Caki2 (cell line): Measurements from ENCODE around the gene REG1A. TPM values are rescaled to one million over a fixed set of nuclear protein-coding genes. Genes with fewer than 3 reads are reported as not detected.

Experiments used
- DNase-seq: peaks from one replicate; pipeline ENCODE4 v3.0.0-alpha.2; 2015; ENCODE audit warnings: low read depth
- in situ Hi-C: cut with HindIII; loops from 2 replicates; pipeline ENCODE4 v1.10.0; 2016; ENCODE audit warnings: low sequenced_read_pairs, low pct_unique_long_range_greater_than_20kb, mixed read lengths
- total RNA-seq: library from RNA; depleted of rRNA; stranded (reverse); fragments of >200 nt; shearing (Covaris generic); gene quantifications from 2 replicates; pipeline ENCODE4 v1.2.3, GENCODE V29; 2014; ENCODE audit warnings: low replicate concordance

The REG1A gene
- total RNA-seq, 1 experiment from 2014 or later: not detected

- in situ Hi-C loops: no loop called here
- no peak for DNase-seq
Observed at GRCh38 chr2:79116997-79117928, 3.0 kb upstream of the REG1A start.

GRCh38 chr2:79122676-79123075, 2.4 kb downstream of the REG1A start:
- in situ Hi-C loops: no loop called here
- no peak for DNase-seq

DNA sequence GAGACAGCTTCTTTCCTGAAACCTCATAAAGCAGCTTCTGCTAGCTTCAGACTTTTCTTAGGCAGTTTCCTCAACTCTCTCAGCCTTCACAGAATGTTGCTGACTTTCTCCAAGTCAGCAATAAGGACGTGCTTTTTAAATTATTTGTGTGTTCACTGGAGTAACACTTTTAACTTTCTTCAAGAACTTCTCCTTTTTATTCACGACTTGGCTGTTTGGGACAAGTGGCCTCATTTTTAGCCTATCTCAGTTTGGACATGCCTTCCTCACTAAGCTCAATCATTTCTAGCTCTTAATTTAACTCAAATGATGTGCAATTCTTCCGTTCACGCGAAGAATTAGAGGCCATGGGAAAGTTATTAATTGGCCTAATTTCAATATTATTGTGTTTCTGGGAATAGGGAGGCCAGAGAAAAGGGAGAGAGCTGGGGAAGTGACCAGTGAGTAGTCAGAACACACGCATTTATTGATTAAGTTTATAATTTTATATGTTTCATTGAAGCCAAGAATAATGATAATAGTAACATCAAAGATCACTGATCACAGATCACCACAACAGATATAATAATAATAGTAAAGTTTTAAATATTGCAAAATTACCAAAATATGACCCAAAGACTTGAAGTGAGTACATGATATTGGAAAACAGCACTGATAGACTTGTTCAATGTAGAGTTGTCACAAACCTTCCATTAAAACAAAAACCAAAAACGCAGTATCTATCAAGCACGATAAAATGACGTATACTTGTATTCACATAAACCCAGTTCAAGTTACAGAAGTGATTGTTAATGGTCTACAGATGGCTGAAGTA, 4.8 kb downstream of the REG1A start:
- in situ Hi-C loops: no loop called here
- DNase-seq: no peak

GRCh38 chr2:79125721-79125985, 5.4 kb downstream of the REG1A start:
- DNase-seq: no peak
- in situ Hi-C loops: no loop called here

DNA sequence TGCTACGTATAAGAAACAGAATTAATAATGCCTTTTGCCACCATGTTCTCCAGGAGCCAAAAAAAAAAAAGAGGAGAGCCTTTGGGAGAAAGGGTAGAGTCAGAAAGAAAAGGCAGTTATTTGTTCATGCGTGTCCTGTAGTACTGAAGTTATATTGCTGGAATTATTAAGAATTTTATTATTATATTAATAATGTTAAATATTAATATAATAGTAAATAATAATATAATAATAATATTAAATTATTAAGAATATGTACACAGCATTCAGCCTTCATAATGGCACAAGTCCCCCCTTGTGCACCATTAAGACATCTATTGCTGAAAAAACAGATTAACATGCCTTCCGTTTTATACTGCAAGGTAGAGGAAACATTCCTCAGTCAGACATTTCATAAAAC, 8.1 kb downstream of the REG1A start:
- in situ Hi-C loops: no loop called here
- no peak for DNase-seq

- no peak for DNase-seq
- in situ Hi-C loops: no loop called here
Observed at GRCh38 chr2:79129260-79129659, 9.0 kb downstream of the REG1A start.

GRCh38 chr2:79129804-79130203, 9.5 kb downstream of the REG1A start:
- DNase-seq: no peak
- in situ Hi-C loops: no loop called here

DNA sequence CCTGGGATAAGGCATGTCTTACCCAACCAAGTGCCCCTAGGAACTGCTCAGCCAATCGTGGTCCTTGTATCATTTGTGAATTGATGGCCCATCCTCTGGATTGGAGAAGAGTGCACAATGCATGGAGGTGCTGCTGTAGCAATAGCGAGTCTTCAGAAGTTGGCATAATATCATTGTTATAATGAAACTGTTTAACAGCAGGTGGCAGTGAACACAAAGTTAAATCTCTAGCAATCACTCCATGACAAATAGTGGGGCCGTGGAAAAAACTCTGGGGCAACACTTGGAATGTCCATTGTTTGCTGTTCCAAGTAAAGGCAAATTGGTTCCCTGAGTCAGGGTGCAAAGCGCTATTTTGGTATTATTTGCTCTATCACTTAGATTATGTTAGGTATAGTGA, 11.4 kb downstream of the REG1A start:
- in situ Hi-C loops: no loop called here
- DNase-seq: peak; percentile 13

GRCh38 chr2:79138385-79138784, 18.1 kb downstream of the REG1A start:
- in situ Hi-C loops: no loop called here
- no peak for DNase-seq

- in situ Hi-C loops: no loop called here
- no peak for DNase-seq
Observed at GRCh38 chr2:79139423-79139822, 19.1 kb downstream of the REG1A start.

GRCh38 chr2:79155826-79156476, 35.7 kb downstream of the REG1A start:
- in situ Hi-C loops: no loop called here
- no peak for DNase-seq

GRCh38 chr2:79159030-79159429, 38.7 kb downstream of the REG1A start:
- DNase-seq: no peak

GRCh38 chr2:79159653-79160052, 39.4 kb downstream of the REG1A start, which contains the start of gene REG3A:
Gene REG3A, minus strand, starts transcription at chr2:79159753. Its CDS starts 348 bp downstream, at chr2:79159405.
- in situ Hi-C loops: no loop called here

More at GRCh38 chr2:79159030-79159429, 38.7 kb downstream of the REG1A start:
- in situ Hi-C loops: no loop called here

DNA sequence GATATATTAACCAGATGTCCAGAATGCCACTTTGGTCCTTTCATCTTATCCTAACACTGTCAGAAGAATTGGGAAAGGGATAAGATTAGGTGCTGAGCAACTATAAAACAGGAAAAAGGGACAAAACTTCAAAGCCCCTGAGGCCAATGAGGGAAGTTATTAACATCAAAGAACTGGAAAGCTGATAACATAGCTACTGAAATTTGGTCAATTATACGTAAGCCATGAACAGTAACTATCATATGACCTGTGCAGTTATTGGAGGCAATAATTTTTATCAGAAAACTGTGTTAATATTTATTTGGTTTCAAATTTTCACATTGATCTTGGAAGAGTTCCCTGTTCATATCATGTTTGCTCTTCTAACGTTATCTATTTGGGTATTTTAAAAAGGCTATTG, 41.8 kb downstream of the REG1A start:
- in situ Hi-C loops: no loop called here
- no peak for DNase-seq

More at GRCh38 chr2:79159653-79160052, 39.4 kb downstream of the REG1A start, which contains the start of gene REG3A:
- DNase-seq: no peak

DNA sequence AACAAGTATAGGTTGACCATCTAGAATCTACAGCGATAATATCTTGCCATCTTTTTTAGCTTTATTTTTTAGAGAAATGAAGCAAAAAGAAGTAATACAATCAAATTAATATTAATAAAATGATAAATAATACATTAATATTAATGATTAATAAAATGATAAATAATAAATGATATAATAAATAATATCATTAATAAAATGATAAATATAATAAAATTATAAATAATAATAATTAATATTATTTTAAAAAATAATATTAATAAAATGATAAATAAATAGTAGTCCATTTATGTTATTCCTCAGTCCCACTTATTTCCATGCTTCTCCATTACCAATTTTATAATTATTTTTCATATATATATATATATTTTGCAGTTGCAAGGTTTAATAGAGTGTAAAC, 42.5 kb downstream of the REG1A start:
- in situ Hi-C loops: no loop called here
- DNase-seq: no peak

DNA sequence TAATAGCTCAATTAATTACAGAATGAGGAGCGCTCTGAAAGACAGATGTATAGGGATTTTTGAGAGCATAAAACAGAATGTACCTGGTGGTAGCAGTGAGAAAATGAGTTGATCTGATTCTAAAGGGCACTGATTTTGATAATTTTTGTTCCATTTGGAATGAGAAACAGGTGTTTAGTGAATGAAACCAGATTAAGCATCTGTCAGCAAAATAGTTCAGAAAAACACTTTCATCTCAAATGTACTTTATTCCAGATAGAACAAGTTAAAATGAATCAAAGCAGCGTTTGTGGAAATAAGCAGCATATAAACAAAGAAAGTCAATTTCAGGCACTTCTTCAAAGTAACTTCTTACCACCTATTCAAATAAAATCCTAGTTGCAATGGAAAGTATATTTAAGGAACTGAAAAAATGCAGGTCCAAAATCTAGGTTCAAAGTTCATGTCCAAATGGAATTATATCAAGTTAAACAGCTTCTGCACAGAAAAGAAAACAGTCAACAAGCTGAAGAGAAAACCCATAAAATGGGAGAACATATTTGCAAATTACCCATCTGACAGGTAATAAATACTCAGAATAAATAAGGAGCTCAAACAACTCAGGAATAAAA, 51.2 kb downstream of the REG1A start:
- in situ Hi-C loops: no loop called here
- no peak for DNase-seq
